Endothelial cell (in vitro differentiated cells): ENCODE results near the gene KIF3B. TPM values are rescaled to one million over a fixed set of nuclear protein-coding genes. Genes with fewer than 3 reads are reported as not detected.
A peak's percentile ranks its signal among the peaks of the same experiment; 100 is the strongest.

ENCODE experiments used
- DNase-seq: peaks from one replicate; pipeline ENCODE4 v3.0.0; 2021; ENCODE audit warnings: low spot score
- H3K27ac Mint-ChIP-seq: one replicate; pipeline ENCODE4 v1.8.0; 2021; ENCODE audit warnings: mixed read lengths, inconsistent platforms; ENCODE audit not compliant: unreplicated experiment
- H3K27me3 Mint-ChIP-seq: one replicate; pipeline ENCODE4 v1.8.0; 2021; ENCODE audit warnings: mild to moderate bottlenecking, moderate library complexity, mixed read lengths, inconsistent platforms; ENCODE audit not compliant: unreplicated experiment
- H3K36me3 Mint-ChIP-seq: one replicate; pipeline ENCODE4 v1.8.0; 2021; ENCODE audit warnings: mild to moderate bottlenecking, low read depth, mixed read lengths, inconsistent platforms; ENCODE audit not compliant: unreplicated experiment
- H3K4me1 Mint-ChIP-seq: one replicate; pipeline ENCODE4 v1.8.0; 2021; ENCODE audit warnings: mild to moderate bottlenecking, mixed read lengths, inconsistent platforms; ENCODE audit not compliant: unreplicated experiment
- H3K4me3 Mint-ChIP-seq: one replicate; pipeline ENCODE4 v1.8.0; 2021; ENCODE audit warnings: mild to moderate bottlenecking, mixed read lengths, inconsistent platforms; ENCODE audit not compliant: unreplicated experiment
- H3K9me3 Mint-ChIP-seq: one replicate; pipeline ENCODE4 v1.8.0; 2021; ENCODE audit warnings: mixed read lengths, inconsistent platforms; ENCODE audit not compliant: unreplicated experiment
- long read RNA-seq: library from polyadenylated mRNA; unstranded; transcript quantifications from one replicate; pipeline ENCODE4 v2.0.0, GENCODE V29; 2020; ENCODE audit not compliant: unreplicated experiment
- total RNA-seq: library from RNA; stranded (reverse); fragmentation: NEBNext Ultra II Directional; extraction: Animal tissue kit (Norgen Biotek cat#: 25700); gene quantifications from one replicate; pipeline ENCODE4 v1.2.1, GENCODE V29; 2021; ENCODE audit not compliant: unreplicated experiment
- TF ChIP-seq, protein P1 (sequence below): fragments of 200-600 bp; sonication (generic); IDR thresholded peaks from one replicate; pipeline ENCODE4 v1.5.0; 2021; ENCODE audit warnings: antibody characterized with exemption; ENCODE audit not compliant: unreplicated experiment

The KIF3B gene
- total RNA-seq, result 34.7 TPM
- long read RNA-seq, partial matches to known transcripts, result 0 of 4 reads
- long read RNA-seq, other reads (novel, unspliced or antisense), result 4 of 4 reads

DNA sequence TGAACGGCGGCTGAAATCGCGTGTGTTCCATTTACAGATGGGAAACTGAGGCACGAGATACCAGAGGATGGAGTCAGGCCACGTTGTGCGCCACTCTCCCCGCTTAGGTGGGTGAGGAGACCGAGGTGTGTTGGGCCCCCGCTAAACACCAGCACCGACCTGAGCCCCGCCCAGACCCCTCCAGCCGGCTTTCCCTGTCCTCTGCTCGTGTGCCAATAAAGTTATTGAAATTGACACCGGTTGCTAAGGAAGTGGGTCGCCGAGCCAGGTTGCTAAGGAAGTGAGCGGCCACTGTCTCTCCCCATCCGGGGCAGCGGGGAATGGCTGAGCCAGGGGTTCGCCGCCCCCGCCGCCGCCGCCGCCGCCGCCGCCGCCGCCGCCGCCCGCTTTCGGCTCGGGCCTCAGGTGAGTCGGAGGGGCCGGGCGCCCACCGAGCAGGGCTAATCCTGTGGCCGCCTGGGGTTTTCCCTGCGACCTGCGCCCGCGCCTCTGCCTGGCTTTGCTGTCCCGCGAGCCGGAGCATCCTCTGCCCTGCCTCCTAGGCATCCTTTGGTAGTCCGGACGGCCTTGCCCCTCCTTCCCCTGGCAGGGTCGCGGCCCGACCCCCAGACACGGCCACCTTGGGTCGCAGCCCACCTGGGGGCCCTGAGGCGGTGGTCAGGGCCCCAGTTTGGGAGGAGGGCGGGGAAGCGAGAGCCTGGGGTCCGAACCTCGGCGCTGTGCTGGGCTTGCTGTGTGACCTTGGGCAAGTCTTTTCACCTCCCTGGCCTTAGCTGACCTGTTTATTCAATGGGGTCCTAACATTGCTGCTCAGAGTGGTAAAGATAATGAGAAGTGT is at the start of gene KIF3B:
TSS of gene KIF3B (plus strand) at position 291 of the 838 bp plus-strand sequence. CDS start 32,127 bp downstream, outside the sequence.
- H3K27ac Mint-ChIP-seq, result peak within 1 kb of the TSS; percentile 90
- H3K36me3 Mint-ChIP-seq, result peaks cover 8% of the 10 kb centered on the region
- DNase-seq, result peak; percentile 82
- peaks cover 2% of the 10 kb centered on the region for H3K27me3 Mint-ChIP-seq
- H3K4me3 Mint-ChIP-seq, result peak within 1 kb of the TSS; percentile 94
- no peaks in the 10 kb centered on the region for H3K9me3 Mint-ChIP-seq
- peaks cover 12% of the 10 kb centered on the region for H3K4me1 Mint-ChIP-seq
- TF ChIP-seq, protein P1, sequence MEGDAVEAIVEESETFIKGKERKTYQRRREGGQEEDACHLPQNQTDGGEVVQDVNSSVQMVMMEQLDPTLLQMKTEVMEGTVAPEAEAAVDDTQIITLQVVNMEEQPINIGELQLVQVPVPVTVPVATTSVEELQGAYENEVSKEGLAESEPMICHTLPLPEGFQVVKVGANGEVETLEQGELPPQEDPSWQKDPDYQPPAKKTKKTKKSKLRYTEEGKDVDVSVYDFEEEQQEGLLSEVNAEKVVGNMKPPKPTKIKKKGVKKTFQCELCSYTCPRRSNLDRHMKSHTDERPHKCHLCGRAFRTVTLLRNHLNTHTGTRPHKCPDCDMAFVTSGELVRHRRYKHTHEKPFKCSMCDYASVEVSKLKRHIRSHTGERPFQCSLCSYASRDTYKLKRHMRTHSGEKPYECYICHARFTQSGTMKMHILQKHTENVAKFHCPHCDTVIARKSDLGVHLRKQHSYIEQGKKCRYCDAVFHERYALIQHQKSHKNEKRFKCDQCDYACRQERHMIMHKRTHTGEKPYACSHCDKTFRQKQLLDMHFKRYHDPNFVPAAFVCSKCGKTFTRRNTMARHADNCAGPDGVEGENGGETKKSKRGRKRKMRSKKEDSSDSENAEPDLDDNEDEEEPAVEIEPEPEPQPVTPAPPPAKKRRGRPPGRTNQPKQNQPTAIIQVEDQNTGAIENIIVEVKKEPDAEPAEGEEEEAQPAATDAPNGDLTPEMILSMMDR, result no peak

DNA sequence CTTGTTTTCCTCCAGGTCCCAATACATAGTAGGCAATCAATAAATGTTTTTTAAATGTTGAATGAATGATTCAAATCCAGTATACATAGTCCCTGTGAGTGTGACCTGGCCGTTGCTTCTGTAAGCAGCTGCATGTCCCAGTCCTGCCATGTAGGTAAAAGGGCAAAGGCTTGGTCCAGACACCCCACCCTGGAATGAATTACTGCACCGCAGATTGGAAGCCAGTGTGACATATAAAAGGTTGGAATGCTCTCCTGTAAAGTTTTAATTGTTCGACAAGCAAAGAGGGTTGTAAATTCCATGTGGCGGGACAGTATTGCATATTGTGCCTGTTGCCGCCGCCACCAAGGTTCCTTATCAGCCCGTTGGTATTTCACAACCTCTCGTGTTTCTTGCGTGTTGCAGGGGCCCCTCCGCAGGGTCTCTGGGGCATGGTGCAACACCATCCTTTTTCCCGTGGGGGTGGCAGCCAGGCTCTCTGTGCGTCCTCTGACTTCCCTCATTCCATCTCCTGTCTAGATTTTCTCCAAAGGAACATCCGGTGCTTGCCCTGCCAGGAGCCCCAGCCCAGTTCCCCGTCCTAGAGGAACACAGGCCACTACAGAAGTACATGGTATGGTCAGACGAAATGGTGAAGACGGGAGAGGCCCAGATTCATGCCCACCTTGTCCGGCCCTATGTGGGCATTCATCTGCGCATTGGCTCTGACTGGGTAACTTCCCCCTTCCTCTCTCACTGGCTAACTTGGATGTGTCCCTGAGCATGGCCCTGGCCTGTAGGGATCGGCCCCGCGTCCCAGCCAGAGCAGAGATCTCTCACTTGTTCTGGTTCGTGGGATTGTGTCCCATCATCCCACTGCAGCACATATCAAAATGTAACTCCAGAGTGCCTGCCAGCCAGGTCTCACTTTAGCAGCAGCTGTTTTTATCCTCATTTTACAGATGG is 49.4 kb upstream of the KIF3B start:
- peaks cover 10% of the 10 kb centered on the region for H3K27me3 Mint-ChIP-seq
- TF ChIP-seq, protein P1, result no peak
- no peak overlapping the region for H3K27ac Mint-ChIP-seq
- peaks cover 17% of the 10 kb centered on the region for H3K4me1 Mint-ChIP-seq
- no peaks in the 10 kb centered on the region for H3K9me3 Mint-ChIP-seq
- H3K4me3 Mint-ChIP-seq, result no peak overlapping the region
- no peak for DNase-seq
- H3K36me3 Mint-ChIP-seq, result peaks cover 28% of the 10 kb centered on the region

DNA sequence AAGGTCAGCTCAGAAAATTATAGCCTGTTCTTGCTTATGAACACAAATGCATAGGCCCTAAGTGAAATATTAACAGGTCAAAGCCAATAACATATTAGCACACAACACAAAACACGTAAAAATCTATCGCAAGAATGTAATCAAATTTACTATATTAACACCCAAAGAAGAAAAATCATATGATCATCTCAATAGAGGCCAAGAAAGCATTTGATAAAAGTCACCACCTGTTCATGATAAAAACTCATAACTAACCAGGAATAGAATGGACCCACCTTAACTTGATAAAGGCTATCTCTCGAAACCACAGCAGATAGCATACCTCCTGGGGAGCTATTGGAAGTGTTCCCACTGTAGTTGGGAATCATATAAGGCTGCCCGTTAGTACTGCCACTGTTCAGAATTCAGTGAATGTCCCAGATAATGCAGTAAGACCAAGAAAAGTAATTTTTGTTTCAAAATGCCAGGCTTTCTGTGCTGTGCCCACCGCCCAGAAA is 48.2 kb upstream of the KIF3B start:
- peak overlapping the region; percentile 6 for H3K27ac Mint-ChIP-seq
- TF ChIP-seq, protein P1, result no peak
- peaks cover 10% of the 10 kb centered on the region for H3K27me3 Mint-ChIP-seq
- no peak for DNase-seq
- H3K36me3 Mint-ChIP-seq, result peaks cover 33% of the 10 kb centered on the region
- no peak overlapping the region for H3K4me3 Mint-ChIP-seq
- H3K9me3 Mint-ChIP-seq, result no peaks in the 10 kb centered on the region
- H3K4me1 Mint-ChIP-seq, result peaks cover 17% of the 10 kb centered on the region

DNA sequence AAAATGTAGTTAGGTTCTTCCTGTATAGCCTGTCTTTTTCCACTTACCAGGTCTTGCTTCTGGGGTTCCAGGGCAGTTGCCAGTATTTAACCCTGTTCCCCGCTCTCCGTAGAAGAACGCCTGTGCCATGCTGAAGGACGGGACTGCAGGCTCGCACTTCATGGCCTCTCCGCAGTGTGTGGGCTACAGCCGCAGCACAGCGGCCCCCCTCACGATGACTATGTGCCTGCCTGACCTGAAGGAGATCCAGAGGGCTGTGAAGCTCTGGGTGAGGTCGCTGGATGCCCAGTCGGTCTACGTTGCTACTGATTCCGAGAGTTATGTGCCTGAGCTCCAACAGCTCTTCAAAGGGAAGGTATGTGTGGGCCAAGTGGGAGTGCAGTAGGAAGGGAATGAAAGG is 46.7 kb upstream of the KIF3B start:
- Mint-ChIP-seq H3K9me3 (no peaks in the 10 kb centered on the region), H3K27ac (peak overlapping the region; percentile 79), H3K27me3 (peaks cover 8% of the 10 kb centered on the region), H3K4me1 (peaks cover 17% of the 10 kb centered on the region), H3K36me3 (peaks cover 44% of the 10 kb centered on the region), H3K4me3 (peak overlapping the region; percentile 9)
- TF ChIP-seq, protein P1, result no peak
- no peak for DNase-seq
